ACHN (cell line): ENCODE data around the gene CCNA1.

Source experiments
- DNase-seq: peaks from one replicate; pipeline ENCODE4 v3.0.0-alpha.2; 2015
- in situ Hi-C: cut with HindIII; loops from 2 replicates; pipeline ENCODE4 v1.10.0; 2017; ENCODE audit warnings: low sequenced_read_pairs, low pct_ligation_motif_present, low pct_unique_long_range_greater_than_20kb

The CCNA1 gene

DNA sequence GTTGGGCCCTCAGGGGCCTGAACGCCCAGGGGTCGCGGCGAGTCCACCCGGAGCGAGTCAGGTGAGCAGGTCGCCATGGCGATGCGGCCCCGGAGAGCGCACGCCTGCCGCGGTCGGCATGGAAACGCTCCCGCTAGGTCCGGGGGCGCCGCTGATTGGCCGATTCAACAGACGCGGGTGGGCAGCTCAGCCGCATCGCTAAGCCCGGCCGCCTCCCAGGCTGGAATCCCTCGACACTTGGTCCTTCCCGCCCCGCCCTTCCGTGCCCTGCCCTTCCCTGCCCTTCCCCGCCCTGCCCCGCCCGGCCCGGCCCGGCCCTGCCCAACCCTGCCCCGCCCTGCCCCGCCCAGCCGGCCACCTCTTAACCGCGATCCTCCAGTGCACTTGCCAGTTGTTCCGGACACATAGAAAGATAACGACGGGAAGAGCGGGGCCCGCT, at the start of gene CCNA1:
TSS of gene CCNA1 (plus strand) at position 390 of the 439 bp plus-strand sequence. CDS start 562 bp downstream, outside the sequence.
- DNase-seq, result peak; percentile 44
- in situ Hi-C loops, result no loop called here

GRCh38 chr13:36385489-36385888, 46.8 kb upstream of the CCNA1 start:
- no peak for DNase-seq
- in situ Hi-C loops, result no loop called here

- in situ Hi-C loops, result no loop called here
- peak; percentile 62 for DNase-seq
Observed at GRCh38 chr13:36395280-36395679, 37.0 kb upstream of the CCNA1 start.

DNA sequence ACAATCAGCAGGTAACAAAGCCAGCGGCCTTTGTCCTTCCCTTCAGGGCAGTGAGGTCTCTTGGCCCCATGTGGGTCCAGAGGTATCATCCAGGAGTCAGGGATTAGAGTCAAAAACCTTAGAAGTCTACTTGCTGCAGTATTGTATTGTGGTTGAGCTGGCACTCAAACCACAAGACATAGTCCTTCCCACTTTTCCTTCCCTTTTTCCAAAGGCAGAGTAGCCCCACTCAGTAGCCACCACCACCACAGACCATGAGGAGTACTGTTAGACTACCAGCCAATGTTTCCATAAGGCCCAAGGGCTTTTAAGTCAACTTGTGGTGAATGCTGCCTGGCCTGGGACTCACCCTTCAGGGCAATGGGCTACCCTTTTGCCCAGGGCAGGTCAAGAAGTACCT, 27.1 kb upstream of the CCNA1 start:
- in situ Hi-C loops, result no loop called here
- DNase-seq, result no peak

DNA sequence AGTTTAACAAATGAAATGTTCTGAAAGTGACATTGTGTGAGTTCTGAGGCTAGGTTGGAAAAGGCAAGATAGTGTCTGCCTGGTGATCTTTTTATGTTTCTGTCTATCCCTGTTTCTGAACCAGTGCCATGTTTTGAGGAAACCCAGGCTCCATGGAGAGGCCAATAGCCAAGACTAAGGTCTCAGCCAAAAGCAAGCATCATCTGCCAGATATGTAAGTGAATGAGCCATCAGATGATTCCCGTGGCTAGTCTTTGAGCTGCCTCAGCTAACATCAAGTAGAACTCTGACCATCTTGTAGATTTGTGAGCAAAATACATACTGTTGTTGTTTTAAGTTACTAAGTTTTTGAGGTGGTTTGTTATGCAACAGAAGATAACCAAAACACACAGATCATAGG, 19.6 kb upstream of the CCNA1 start:
- in situ Hi-C loops, result no loop called here
- DNase-seq, result no peak

- DNase-seq, result no peak
- in situ Hi-C loops, result no loop called here
Observed at GRCh38 chr13:36413161-36413560, 19.1 kb upstream of the CCNA1 start.

DNA sequence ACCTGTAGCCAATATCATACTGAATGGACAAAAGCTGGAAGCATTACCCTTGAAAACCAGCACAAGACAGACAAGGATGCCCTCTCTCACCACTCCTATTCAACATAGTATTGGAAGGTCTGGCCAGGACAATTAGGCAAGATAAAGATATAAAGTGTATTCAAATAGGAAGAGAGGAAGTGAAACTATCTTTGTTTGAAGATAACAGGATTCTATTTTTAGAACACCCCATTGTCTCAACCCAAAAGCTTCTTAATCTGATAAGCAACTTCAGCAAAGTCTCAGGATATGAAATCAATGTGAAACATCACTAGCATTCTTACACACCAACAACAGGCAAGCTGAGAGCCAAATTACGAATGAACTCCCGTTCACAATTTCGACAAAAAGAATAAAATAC, 17.8 kb upstream of the CCNA1 start:
- in situ Hi-C loops, result no loop called here
- no peak for DNase-seq

- peak; percentile 5 for DNase-seq
- in situ Hi-C loops, result no loop called here
Observed at GRCh38 chr13:36417331-36417730, 15.0 kb upstream of the CCNA1 start.

DNA sequence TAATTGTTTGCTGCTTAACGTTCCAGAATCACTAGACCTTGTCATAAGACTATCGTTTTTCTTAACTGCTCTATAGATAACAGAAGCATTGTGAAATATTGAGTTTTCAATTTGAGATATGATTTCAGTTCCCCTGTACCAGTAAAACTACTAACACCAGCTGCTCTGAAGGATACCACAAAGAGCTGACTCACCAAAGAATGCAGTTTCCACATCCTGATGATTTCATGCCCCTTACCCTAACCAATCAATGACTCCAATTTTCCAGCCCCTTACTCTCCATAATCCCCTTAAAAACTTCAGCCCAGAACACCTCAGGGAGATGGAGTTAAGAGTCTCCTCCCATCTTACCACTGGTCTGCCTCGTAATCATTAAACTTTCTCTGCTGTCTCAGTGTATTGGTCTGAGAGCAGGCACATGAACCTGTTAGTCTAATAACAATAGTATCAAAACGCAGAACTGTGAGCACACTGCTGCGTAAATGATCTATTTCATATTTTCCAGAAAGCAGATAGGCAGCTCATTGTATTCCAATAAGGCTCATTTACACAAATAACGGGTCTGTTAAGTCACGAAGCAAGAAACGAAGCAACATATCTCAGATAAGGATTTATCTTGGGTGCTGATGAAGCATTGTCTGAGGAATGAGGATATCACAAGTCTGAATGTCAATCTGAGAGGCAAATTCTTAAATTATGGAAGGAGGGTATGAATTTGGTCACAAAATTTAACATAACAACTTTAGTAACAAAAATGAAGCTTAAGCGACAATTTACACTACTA, 14.1 kb upstream of the CCNA1 start:
- in situ Hi-C loops, result no loop called here
- peak; percentile 84 for DNase-seq

GRCh38 chr13:36420437-36420891, 11.8 kb upstream of the CCNA1 start:
- in situ Hi-C loops, result no loop called here
- peak; percentile 73 for DNase-seq

- in situ Hi-C loops, result no loop called here
Observed at GRCh38 chr13:36421447-36421846, 10.8 kb upstream of the CCNA1 start.

DNA sequence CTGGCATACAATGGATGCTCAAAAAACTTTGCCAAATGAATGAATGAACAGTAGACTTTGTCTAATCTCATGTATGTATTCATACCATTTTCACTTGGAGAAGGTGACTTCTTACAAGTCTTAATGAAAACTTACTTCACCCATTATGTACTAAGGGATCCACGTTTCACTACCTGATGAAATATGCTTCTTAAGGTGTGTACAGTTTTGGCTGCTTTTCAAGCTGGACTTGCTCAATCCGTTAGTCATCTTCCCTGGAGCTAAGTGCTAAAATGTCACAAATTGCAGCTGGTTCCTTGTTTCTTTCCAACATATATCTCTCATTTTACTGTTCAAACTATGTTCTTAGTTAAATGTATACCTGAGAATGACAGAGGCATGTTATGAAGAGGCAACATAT, 4.2 kb upstream of the CCNA1 start:
- DNase-seq, result no peak
- in situ Hi-C loops, result no loop called here

More at GRCh38 chr13:36421447-36421846, 10.8 kb upstream of the CCNA1 start:
- DNase-seq, result no peak

DNA sequence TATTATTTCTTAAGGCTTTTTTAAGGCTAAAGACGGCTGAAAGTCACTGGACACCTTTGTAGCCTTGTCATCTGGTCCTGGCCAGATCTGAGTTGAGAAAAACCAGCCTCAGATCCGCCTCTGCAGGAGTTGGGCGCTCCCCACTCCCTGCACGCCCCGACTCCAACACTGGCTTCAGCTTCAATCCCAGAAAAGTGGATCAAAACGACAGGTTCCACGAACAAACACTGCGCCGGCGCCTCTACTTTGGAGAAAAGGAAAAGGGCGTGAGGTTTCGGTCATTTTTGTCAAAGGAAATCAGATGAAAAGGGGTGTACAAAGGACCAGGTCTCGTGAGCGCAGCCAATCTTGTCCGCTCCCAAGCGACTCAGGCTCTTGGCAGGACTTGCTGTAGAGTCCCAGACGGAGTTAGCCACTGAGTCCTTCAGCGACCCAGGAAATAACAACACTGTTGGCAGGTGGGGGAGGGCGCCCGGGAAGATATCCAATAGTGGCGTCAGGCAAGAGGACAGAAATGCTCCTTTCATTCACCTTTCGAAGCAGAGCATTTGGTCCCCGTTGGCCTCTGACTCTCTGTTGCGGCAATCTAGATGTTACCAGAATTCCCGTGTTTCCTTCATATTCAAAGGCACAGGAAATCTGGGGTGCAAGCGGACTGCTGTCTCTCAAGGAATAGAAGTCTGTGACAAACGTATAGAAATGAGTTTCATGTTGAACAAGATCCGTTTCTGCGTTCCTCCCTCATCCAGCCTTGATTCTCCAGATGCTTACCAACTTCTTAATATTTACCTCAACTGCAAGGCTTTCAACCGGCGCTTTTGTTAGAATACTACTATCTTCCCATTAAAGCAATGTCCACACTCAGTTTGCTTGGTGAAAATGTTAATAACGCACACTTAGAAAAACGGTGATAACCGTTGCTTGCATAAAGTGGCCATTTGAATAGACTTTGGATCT, 1.8 kb upstream of the CCNA1 start:
- in situ Hi-C loops, result no loop called here
- DNase-seq, result no peak

DNA sequence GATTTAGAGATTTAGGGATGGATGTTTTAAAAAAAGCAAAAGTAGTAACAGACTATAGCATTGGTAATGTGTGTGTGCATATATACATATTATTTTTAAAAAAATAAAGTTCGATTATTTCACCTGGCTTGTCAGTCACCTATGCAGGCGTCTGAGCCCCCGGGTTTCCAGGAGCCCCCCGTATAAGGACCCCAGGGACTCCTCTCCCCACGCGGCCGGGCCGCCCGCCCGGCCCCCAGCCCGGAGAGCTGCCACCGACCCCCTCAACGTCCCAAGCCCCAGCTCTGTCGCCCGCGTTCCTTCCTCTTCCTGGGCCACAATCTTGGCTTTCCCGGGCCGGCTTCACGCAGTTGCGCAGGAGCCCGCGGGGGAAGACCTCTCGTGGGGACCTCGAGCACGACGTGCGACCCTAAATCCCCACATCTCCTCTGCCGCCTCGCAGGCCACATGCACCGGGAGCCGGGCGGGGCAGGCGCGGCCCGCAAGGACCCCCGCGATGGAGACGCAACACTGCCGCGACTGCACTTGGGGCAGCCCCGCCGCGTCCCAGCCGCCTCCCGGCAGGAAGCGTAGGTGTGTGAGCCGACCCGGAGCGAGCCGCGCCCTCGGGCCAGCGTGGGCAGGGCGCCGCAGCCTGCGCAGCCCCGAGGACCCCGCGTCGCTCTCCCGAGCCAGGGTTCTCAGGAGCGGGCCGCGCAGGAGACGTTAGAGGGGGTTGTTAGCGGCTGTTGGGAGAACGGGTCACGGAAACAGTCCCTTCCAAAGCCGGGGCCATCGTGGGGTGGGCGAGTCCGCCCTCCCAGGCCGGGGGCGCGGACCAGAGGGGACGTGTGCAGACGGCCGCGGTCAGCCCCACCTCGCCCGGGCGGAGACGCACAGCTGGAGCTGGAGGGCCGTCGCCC, 840 bp upstream of the CCNA1 start:
- in situ Hi-C loops, result no loop called here
- DNase-seq, result peak; percentile 12

DNA sequence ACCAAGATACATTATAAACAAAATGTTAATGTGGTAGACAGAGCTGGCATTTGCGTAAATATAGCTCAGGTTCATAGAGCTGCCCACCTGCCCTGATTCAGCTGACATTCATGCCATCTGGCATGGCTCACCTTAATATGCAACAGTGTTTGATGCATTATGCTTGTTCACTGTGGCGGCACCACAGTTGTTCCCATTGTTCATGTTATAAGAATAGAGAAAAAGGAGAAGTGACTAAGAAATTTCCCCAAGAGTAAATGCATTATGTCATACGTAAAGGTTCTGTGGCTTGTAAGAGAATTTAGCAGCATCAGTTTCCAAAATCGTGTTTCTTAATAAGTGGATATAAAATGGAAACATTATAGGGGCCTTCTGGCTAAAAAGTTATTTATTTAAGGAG, 4.5 kb downstream of the CCNA1 start:
- DNase-seq, result no peak
- in situ Hi-C loops, result no loop called here

DNA sequence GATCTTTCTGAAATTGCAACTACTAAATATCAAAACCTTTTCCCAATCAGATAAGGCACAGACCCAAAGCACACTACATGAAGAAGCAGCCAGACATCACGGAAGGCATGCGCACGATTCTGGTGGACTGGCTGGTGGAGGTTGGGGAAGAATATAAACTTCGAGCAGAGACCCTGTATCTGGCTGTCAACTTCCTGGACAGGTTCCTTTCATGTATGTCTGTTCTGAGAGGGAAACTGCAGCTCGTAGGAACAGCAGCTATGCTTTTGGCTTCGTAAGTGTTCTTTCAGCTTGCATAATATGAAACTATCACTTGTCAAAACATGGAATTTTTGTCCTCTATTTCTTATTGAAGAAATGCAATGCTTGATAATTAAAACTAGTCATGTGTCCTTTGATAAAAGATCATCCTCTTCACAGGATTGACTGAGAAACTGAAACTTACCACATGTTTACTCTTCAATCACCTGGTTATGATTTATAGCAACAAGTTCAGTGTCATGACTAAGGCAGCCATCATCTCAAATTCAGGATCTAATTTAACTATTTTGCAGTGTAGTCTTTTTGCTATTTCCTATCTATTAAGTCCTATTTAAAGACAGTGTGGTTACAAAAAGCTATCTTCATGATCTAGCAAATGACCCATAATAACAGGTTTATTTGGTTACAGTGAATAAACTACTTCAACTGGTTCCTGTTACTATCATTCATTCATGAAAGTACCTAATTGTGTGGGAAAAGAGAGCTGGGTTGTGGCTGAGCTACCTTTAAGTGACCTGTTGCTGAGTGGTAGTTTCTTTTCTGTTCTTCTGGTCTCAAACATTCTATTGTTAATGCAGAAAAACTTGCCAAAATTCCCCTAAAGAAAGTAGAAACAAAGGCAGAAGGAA, 6.5 kb downstream of the CCNA1 start:
- in situ Hi-C loops, result no loop called here
- DNase-seq, result no peak

- DNase-seq, result no peak
- in situ Hi-C loops, result no loop called here
Observed at GRCh38 chr13:36445278-36445677, 13.0 kb downstream of the CCNA1 start.
